SK-N-SH treated with all-trans-retinoic acid at 6 μM for 48 hours (cell line): ENCODE data around the gene MAP3K6.

Source experiments
- ATAC-seq: fragments of 200-7000 bp; cut with Tn5 transposase; 3 replicates; pipeline ENCODE4 v1.9.1; 2020; ENCODE audit warnings: mild to moderate bottlenecking, moderate library complexity
- BACH2 ChIP-seq: fragments of 250-450 bp; sonication (Bioruptor Pico); IDR thresholded peaks from 2 replicates; pipeline ENCODE4 v1.9.0; 2021; ENCODE audit warnings: mild to moderate bottlenecking, borderline replicate concordance
- ESRRG ChIP-seq: fragments of 250-450 bp; sonication (Bioruptor Pico); IDR thresholded peaks from 2 replicates; pipeline ENCODE4 v1.6.1; 2021; ENCODE audit warnings: mild to moderate bottlenecking
- GLIS3 ChIP-seq: fragments of 250-450 bp; sonication (Bioruptor Pico); IDR thresholded peaks from 2 replicates; pipeline ENCODE4 v1.5.0; 2020; ENCODE audit warnings: mild to moderate bottlenecking, moderate library complexity
- ISL1 ChIP-seq: fragments of 250-450 bp; sonication (Bioruptor Pico); IDR thresholded peaks from 2 replicates; pipeline ENCODE4 v2.1.2; 2022; ENCODE audit warnings: mild to moderate bottlenecking, moderate library complexity
- OSR1 ChIP-seq: fragments of 250-450 bp; sonication (Bioruptor Pico); IDR thresholded peaks from 2 replicates; pipeline ENCODE4 v1.8.0; 2022; ENCODE audit warnings: moderate library complexity, mild to moderate bottlenecking, inconsistent platforms
- PPARA ChIP-seq: fragments of 250-450 bp; sonication (Bioruptor Pico); IDR thresholded peaks from 2 replicates; pipeline ENCODE4 v1.5.0; 2020; ENCODE audit warnings: mild to moderate bottlenecking, borderline replicate concordance
- RARB ChIP-seq: fragments of 250-450 bp; sonication (Bioruptor Pico); IDR thresholded peaks from 2 replicates; pipeline ENCODE4 v1.8.0; 2021; ENCODE audit warnings: mild to moderate bottlenecking, moderate library complexity
- SNAI2 ChIP-seq: fragments of 250-450 bp; sonication (Bioruptor Pico); IDR thresholded peaks from 2 replicates; pipeline ENCODE4 v1.5.0; 2020; ENCODE audit warnings: mild to moderate bottlenecking, moderate library complexity
- TCF4 ChIP-seq: fragments of 250-450 bp; sonication (Bioruptor Pico); IDR thresholded peaks from 2 replicates; pipeline ENCODE4 v1.8.0; 2021; ENCODE audit warnings: mild to moderate bottlenecking, moderate library complexity, borderline replicate concordance
- TOX ChIP-seq: fragments of 250-450 bp; sonication (Bioruptor Pico); IDR thresholded peaks from 2 replicates; pipeline ENCODE4 v1.8.0; 2021; ENCODE audit warnings: mild to moderate bottlenecking, moderate library complexity, borderline replicate concordance
- ZC3H10 ChIP-seq: fragments of 250-450 bp; sonication (Bioruptor Pico); IDR thresholded peaks from 2 replicates; pipeline ENCODE4 v1.5.1; 2021; ENCODE audit warnings: mild to moderate bottlenecking, moderate library complexity
- ZFP3 ChIP-seq: fragments of 250-450 bp; sonication (Bioruptor Pico); IDR thresholded peaks from 2 replicates; pipeline ENCODE4 v1.5.0; 2020; ENCODE audit warnings: mild to moderate bottlenecking, moderate library complexity
- ZFP30 ChIP-seq: fragments of 450-650 bp; formaldehyde crosslinking; IDR thresholded peaks from 2 replicates; pipeline ENCODE4 v1.5.0; 2022; ENCODE audit warnings: mild to moderate bottlenecking, moderate library complexity
- ZNF565 ChIP-seq: fragments of 450-650 bp; formaldehyde crosslinking; conservative IDR thresholded peaks from 2 replicates; pipeline ENCODE4 v1.5.0; 2020; ENCODE audit warnings: low read depth, mild to moderate bottlenecking, moderate library complexity
- ZNF8 ChIP-seq: fragments of 450-650 bp; formaldehyde crosslinking; IDR thresholded peaks from 2 replicates; pipeline ENCODE4 v1.5.0; 2020; ENCODE audit warnings: mild to moderate bottlenecking, moderate library complexity
- TF ChIP-seq, protein P1 (sequence below): fragments of 250-450 bp; sonication (Bioruptor Pico); IDR thresholded peaks from 2 replicates; pipeline ENCODE4 v1.8.0; 2020; ENCODE audit warnings: mild to moderate bottlenecking, moderate library complexity, borderline replicate concordance
- TF ChIP-seq, protein P2 (sequence below): fragments of 250-450 bp; sonication (Bioruptor Pico); IDR thresholded peaks from 2 replicates; pipeline ENCODE4 v1.5.1; 2021; ENCODE audit warnings: mild to moderate bottlenecking, moderate library complexity
- TF ChIP-seq, protein P3 (sequence below): fragments of 250-450 bp; sonication (Bioruptor Pico); IDR thresholded peaks from 2 replicates; pipeline ENCODE4 v1.8.0; 2021; ENCODE audit warnings: low read depth, mild to moderate bottlenecking, moderate library complexity, borderline replicate concordance

The MAP3K6 gene

DNA sequence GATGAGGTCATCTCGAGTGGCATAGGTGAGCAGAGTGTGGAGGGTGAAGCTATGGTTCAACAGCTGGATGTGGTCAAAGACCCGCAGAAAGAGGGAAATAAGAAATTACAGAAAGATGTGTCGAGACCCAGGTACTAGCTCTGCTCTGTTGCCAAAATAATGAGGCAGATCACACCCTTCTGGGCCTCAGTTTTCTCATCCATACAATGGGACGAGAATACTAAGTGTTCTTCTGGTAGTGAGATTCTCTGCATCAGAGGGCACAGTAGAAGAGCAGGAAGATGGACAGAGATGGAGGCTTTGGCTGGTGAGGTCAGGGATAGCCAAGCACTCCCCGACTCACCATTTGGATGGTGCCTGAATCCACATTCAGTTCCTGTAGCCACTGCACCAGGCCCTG is 11.1 kb downstream of the MAP3K6 start (continued):
- no peak for TF ChIP-seq TCF4 (CRISPR knock-in tag)
- TF ChIP-seq ISL1 (CRISPR knock-in tag): no peak
- TF ChIP-seq ZNF565 (CRISPR knock-in tag): no peak
- no peak for TF ChIP-seq OSR1 (CRISPR knock-in tag)
- TF ChIP-seq, protein P1, sequence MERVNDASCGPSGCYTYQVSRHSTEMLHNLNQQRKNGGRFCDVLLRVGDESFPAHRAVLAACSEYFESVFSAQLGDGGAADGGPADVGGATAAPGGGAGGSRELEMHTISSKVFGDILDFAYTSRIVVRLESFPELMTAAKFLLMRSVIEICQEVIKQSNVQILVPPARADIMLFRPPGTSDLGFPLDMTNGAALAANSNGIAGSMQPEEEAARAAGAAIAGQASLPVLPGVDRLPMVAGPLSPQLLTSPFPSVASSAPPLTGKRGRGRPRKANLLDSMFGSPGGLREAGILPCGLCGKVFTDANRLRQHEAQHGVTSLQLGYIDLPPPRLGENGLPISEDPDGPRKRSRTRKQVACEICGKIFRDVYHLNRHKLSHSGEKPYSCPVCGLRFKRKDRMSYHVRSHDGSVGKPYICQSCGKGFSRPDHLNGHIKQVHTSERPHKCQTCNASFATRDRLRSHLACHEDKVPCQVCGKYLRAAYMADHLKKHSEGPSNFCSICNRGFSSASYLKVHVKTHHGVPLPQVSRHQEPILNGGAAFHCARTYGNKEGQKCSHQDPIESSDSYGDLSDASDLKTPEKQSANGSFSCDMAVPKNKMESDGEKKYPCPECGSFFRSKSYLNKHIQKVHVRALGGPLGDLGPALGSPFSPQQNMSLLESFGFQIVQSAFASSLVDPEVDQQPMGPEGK (CRISPR knock-in tag): no peak

DNA sequence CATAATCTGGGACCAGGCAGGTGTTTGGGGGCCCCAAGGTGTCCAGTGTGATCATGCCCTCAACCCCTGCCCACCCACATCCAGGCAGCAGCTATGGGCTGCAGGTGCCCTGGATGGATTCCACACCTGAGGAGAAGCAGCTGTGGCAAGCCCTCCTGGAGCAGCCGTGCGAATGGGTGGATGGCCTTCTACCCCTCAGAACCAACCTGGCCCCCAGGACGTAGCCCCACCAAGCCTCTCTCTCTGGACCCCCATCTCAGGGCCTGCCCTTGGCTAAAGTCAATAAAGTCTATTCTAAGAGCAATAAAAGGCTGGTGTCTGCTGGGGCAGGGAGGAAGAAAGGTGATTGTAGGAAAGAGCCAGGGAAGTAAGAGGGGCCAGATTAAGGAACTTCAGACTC is 13.1 kb downstream of the MAP3K6 start:
- ATAC-seq: no peak
- TF ChIP-seq TOX (no peak), GLIS3 (CRISPR knock-in tag) (no peak), BACH2 (no peak), RARB (CRISPR knock-in tag) (no peak), ZFP30 (CRISPR knock-in tag) (no peak)
- TF ChIP-seq, protein P2, sequence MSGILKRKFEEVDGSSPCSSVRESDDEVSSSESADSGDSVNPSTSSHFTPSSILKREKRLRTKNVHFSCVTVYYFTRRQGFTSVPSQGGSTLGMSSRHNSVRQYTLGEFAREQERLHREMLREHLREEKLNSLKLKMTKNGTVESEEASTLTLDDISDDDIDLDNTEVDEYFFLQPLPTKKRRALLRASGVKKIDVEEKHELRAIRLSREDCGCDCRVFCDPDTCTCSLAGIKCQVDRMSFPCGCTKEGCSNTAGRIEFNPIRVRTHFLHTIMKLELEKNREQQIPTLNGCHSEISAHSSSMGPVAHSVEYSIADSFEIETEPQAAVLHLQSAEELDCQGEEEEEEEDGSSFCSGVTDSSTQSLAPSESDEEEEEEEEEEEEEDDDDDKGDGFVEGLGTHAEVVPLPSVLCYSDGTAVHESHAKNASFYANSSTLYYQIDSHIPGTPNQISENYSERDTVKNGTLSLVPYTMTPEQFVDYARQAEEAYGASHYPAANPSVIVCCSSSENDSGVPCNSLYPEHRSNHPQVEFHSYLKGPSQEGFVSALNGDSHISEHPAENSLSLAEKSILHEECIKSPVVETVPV: no peak

DNA sequence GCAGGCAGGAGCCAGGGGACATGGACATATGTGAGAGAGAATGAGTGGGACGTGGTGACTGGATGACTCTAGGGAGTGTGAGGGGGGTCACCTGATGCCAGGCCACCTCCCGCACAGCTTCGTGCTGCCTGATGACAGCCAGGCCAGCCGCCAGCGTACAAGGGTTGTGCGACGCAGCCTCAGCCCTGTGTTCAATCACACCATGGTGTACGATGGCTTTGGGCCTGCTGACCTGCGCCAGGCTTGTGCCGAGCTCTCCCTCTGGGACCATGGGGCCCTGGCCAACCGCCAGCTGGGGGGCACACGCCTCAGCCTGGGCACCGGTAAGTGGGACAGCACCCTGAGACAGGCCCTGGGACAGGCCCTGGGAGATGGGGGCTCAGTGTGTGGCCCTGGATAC is 13.6 kb downstream of the MAP3K6 start:
- ATAC-seq: no peak
- TF ChIP-seq BACH2 (no peak), TCF4 (CRISPR knock-in tag) (no peak), ESRRG (CRISPR knock-in tag) (no peak), ZFP3 (CRISPR knock-in tag) (no peak), ZNF8 (no peak)
- TF ChIP-seq, protein P1 (CRISPR knock-in tag): no peak
- TF ChIP-seq, protein P3, sequence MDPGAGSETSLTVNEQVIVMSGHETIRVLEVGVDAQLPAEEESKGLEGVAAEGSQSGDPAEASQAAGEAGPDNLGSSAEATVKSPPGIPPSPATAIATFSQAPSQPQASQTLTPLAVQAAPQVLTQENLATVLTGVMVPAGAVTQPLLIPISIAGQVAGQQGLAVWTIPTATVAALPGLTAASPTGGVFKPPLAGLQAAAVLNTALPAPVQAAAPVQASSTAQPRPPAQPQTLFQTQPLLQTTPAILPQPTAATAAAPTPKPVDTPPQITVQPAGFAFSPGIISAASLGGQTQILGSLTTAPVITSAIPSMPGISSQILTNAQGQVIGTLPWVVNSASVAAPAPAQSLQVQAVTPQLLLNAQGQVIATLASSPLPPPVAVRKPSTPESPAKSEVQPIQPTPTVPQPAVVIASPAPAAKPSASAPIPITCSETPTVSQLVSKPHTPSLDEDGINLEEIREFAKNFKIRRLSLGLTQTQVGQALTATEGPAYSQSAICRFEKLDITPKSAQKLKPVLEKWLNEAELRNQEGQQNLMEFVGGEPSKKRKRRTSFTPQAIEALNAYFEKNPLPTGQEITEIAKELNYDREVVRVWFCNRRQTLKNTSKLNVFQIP (CRISPR knock-in tag): no peak

DNA sequence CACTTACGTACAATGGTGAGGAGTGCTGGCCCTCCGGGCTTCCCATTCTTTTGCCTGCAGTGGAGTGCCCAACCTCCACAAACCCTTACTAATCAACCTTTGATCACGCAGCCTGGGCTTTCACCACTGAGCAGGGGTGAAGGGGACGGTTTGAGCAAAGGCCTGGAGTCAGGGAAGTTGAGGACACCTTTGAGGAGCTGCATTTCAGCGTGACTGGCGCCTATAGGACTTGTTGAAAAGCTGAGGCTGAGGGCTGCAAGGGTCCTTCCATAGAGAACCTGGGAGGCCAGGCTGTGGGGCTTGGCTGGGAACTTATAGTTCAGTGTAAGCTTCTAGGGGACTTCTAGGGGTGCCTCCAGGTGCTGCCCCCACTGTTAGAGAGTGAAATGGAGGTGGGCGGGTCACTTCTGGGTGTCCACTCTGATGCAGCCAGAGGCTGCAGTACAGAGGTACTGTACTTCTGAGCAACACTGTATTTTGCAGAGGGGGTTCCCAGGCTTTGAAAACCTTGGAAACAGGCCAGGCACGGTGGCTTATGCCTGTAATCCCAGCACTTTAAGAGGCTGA is 15.1 kb downstream of the MAP3K6 start:
- TF ChIP-seq, protein P2: no peak
- no peak for TF ChIP-seq TCF4 (CRISPR knock-in tag)
- no peak for ATAC-seq

DNA sequence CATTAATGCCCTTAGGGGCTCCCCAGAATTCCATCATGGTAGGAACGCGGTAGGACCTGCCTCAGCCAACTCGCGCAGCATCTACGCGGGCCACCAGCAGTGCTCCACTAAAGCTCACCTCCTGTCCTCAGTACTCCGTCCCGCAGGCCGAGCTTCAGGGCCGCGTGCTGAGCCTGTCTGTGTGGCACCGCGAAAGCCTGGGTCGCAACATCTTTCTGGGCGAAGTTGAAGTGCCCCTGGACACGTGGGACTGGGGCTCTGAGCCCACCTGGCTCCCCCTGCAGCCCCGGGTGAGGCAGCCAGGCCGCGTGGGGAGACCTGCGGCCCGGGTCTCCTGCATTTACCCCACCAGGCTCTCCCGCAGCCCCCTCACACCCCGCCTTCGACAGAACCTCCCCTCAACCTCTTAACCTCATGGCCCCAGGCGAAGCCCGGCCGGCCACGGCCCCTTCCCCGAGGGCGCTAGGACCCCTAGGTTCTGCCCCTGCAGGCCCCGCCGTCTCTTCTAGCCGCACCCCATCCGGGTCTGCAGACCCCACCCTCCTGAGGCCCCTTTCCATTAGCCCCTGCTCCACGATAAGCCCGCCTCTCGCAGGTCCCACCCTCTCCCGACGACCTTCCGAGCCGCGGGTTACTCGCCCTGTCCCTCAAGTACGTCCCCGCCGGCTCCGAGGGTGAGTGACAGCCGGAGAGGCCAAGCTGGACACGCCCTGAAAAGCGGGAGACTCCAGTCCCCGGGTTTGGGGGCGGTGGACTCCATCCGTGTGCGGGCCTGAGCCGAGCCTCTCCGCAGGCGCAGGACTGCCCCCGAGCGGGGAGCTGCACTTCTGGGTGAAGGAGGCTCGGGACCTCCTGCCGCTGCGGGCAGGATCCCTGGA is 15.9 kb downstream of the MAP3K6 start:
- no peak for ATAC-seq
- TF ChIP-seq TCF4 (CRISPR knock-in tag) (no peak), SNAI2 (CRISPR knock-in tag) (no peak), GLIS3 (CRISPR knock-in tag) (no peak), ZNF8 (no peak), PPARA (CRISPR knock-in tag) (no peak), RARB (CRISPR knock-in tag) (no peak), ZC3H10 (no peak), TOX (no peak), ZFP3 (CRISPR knock-in tag) (no peak), BACH2 (no peak), ZFP30 (CRISPR knock-in tag) (no peak), ESRRG (CRISPR knock-in tag) (no peak)
- TF ChIP-seq, protein P3 (CRISPR knock-in tag): no peak
- TF ChIP-seq, protein P2: no peak
